ENCODE measurements around the gene ZNF512. TPM values are rescaled to one million over a fixed set of nuclear protein-coding genes. Genes with fewer than 3 reads are reported as not detected.
A peak's percentile ranks its signal among the peaks of the same experiment; 100 is the strongest.

Gene ZNF512
- total and polyA plus RNA-seq, 9 of the 15 experiments (the other 6 are each of a cell fraction or from before 2014, with no cell fraction given): 24.7 to 101 (median 65.9) TPM

GRCh38 chr2:27661371-27661770 is 78.5 kb downstream of the ZNF512 start (continued):
- no peak for TF ChIP-seq ARID3B (CRISPR knock-in tag; IDR thresholded peaks at IDR 0.05; ENCODE audit: borderline replicate concordance)
- TF ChIP-seq GMEB1 (CRISPR knock-in tag; IDR thresholded peaks at IDR 0.05): no peak

GRCh38 chr2:27663285-27664153 is 80.7 kb downstream of the ZNF512 start, which contains the start of the genes SLC4A1AP and SUPT7L:
SLC4A1AP (plus strand) TSS chr2:27663889; CDS start chr2:27663915, 26 bp downstream.
SUPT7L (minus strand) TSS chr2:27663614; CDS start chr2:27662192, 1,422 bp downstream.
- Histone ChIP-seq H3K27me3 (ENCODE audit: control insufficient read depth in 2 of 2, insufficient read depth in 2 of 2, low read length in 2 of 2) (no peaks in the 10 kb centered on the region), H3K9ac (ENCODE audit: insufficient read depth in 1 of 2, low read depth in 2 of 2, low read length in 2 of 2) (peak within 1 kb of the TSS; percentile 92 to 95), H3K4me2 (ENCODE audit: insufficient read depth, low read length) (peak within 1 kb of the TSS; percentile 92), H3K9me1 (ENCODE audit: control insufficient read depth, insufficient read depth, low read length) (no peaks in the 10 kb centered on the region), H3K79me2 (ENCODE audit: control insufficient read depth, insufficient read depth, low read length) (peaks cover 58% of the 10 kb centered on the region), H2AFZ (ENCODE audit: low read depth, low read length) (peak within 1 kb of the TSS; percentile 95), H3K36me3 (ENCODE audit: control insufficient read depth, insufficient read depth, low read length) (peaks cover 54% of the 10 kb centered on the region), H4K20me1 (replicated peaks; ENCODE audit: control insufficient read depth, insufficient read depth, low read length) (no peaks in the 10 kb centered on the region), H3K4me3 (peak within 1 kb of the TSS; percentile 98), H3K4me1 (replicated peaks in 1 of 2; ENCODE audit: control insufficient read depth in 2 of 2, insufficient read depth in 2 of 2, low read length in 2 of 2) (peaks cover 10 to 20% of the 10 kb centered on the region in 2 experiments; a peak in 4 of 5 replicates), H3K9me3 (replicated peaks; ENCODE audit: control insufficient read depth, insufficient read depth, low read depth, low read length) (no peaks in the 10 kb centered on the region), H3K27ac (ENCODE audit: extremely low read depth, low read depth, low read length) (peak within 1 kb of the TSS; percentile 95)
- FAIRE-seq: peak; percentile 90
- BruUV-seq (replicated peaks): TSS peak; percentile 50
- in situ Hi-C loops (cut with MboI) (no loop called here), intact Hi-C loops (cut with micrococcal nuclease) (no loop called here)
- CTCF ChIA-PET (ENCODE audit: low intra/inter-chr PET ratio): interaction anchor here (0.6 kb wide), 1 partner anchor 233 kb away, joined by 3 read pairs; no protein-coding TSS in a partner anchor
- peak; percentile 61 to 89 (median 72) for DNase-seq (ENCODE audit: extremely low read depth in 1 of 4, low spot score in 3 of 4)
- POLR2A ChIA-PET: interaction anchor here (0.6 to 1.7 kb wide), 15 partner anchors 9 to 733 kb away, joined by 3 to 13 read pairs (median 4); partner anchors contain the start of gene PPM1G
- ATAC-seq: peak; percentile 90
- under 1% methylated on average over 51 of the region's 56 CpGs for WGBS (ENCODE audit: insufficient coverage, low coverage, missing lambda C conversion rate)
- TF ChIP-seq ILK (tag; IDR thresholded peaks at IDR 0.05; ENCODE audit: borderline replicate concordance, low read depth) (no peak), PCBP2 (IDR thresholded peaks at IDR 0.05; ENCODE audit: low read depth, low read length, poor library complexity, severe bottlenecking) (no peak), E2F3 (CRISPR knock-in tag; IDR thresholded peaks at IDR 0.05) (peak; percentile 36; the same call in 1 of the 2 replicates), SIN3B (IDR thresholded peaks at IDR 0.05; ENCODE audit: low read depth) (peak; percentile 99), PTRF (tag; IDR thresholded peaks at IDR 0.05) (no peak), GABPB2 (CRISPR knock-in tag; conservative IDR thresholded peaks at IDR 0.05) (no peak), ZNF764 (CRISPR knock-in tag; IDR thresholded peaks at IDR 0.05; ENCODE audit: low read depth) (no peak), ZBTB33 (CRISPR knock-in tag; IDR thresholded peaks at IDR 0.05) (peak; percentile 33; the same call in 1 of the 2 replicates), SIRT6 (IDR thresholded peaks at IDR 0.05; ENCODE audit: low read depth, low read length) (no peak), KDM1A (IDR thresholded peaks at IDR 0.05) (peak in 1 of 2 experiments; percentile 75; a peak in 3 of 4 replicates), HDAC8 (tag; IDR thresholded peaks at IDR 0.05) (peak; percentile 74; the same call in 1 of the 2 replicates), ZNF436 (CRISPR knock-in tag; IDR thresholded peaks at IDR 0.05) (no peak)

Data from K562 (cell line).